ENCODE measurements around the gene MTG2.

The MTG2 gene

DNA sequence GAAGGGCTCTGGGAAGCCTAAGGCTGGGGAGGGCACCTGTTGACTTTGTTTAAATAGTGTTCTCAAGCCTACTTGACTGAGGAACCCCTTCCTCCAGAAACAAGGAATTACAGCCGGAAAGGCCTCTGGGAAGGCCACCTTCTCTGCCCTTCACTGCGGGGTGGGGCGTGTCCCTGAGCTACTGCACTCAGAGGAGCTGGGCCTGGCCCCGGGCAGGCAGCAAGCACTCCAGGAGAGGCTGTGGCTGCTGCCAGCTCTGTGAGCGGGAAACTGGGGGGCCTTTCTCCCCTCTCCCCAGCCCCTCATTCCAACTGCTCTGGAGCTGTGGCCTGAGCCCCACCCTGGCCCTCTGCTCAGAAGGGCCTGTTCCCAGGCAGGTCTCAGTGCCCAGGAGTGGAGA is 51.5 kb downstream of the MTG2 start:
- no peak for DNase-seq (ENCODE audit: low read depth in 2 of 2)

DNA sequence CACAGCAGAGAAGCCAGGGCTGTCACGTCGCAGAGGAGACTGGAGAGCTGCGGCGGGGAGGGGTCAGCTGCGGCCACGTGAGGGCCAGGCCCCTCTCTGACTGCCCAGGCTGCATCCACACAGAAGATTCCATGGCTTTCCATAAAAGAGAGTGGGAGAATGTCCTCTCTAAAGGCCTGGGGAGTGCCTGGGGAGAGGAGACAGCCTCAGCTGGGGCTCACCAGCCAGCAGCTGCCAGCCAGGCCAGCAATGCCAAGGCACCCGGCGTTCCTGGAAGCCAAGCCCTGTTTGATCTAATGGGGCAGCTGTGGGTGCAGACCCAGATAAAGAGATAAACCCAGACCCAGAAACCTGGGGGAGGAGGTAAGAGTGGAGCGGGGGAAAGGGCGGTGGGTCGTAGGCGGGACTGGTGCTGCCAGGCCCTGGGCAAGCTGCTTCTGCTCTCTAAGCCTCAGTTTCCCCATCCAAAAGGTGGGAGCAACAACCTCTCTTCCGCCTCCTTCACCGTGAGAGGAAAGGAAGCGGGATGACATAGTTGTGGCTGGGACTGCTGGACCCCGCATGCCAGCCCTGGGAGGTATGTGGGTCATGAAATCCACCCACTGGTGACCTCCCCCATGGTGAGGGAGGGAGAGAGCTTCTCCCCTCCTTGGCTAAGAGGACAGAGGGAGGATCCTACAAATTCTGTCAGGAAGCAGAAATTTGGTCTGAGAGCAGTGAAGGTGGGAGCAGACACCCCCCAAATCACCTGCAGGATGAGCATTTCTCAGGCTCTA is 52.4 kb downstream of the MTG2 start:
- no peak for DNase-seq (ENCODE audit: low read depth in 2 of 2)

DNA sequence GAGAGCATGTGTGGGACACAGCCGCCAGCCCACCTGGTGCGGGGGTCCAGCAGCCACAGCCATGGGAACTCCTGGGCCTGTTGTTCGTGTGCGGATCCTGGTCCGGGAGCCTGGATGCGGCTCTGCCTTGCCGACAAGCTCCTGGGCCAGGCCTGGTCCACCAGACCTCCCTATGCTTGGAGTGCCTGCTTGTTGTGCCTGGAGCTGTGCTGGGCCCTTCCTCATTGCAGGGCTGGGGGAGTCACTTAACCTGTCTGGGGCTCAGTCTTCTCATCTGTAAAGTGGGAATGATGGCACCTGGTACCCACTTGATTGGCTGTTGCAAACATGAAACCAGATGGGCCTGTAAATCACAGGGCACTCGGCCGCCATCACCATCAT is 52.9 kb downstream of the MTG2 start:
- no peak for DNase-seq (ENCODE audit: low read depth in 2 of 2)

DNA sequence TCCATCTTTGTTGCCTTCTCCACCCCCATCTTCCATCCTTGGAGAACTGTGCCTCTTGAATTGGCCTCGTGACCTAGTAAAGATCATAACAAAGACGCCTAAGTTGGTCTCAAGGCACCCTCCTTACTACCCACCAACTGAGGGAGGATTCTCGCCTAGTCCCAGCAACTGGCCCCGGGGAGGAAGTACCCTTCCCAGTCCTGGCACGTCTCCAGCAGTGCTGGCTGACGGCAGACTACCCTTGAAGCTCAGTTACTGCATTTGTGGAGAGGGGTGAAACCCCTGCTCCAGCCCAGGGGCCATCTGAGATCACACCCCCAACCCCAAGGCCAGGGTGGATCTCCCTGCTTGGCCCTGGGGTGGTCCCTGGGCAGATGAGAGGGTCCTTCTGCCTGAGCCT is 53.4 kb downstream of the MTG2 start:
- no peak for DNase-seq (ENCODE audit: low read depth in 2 of 2)

DNA sequence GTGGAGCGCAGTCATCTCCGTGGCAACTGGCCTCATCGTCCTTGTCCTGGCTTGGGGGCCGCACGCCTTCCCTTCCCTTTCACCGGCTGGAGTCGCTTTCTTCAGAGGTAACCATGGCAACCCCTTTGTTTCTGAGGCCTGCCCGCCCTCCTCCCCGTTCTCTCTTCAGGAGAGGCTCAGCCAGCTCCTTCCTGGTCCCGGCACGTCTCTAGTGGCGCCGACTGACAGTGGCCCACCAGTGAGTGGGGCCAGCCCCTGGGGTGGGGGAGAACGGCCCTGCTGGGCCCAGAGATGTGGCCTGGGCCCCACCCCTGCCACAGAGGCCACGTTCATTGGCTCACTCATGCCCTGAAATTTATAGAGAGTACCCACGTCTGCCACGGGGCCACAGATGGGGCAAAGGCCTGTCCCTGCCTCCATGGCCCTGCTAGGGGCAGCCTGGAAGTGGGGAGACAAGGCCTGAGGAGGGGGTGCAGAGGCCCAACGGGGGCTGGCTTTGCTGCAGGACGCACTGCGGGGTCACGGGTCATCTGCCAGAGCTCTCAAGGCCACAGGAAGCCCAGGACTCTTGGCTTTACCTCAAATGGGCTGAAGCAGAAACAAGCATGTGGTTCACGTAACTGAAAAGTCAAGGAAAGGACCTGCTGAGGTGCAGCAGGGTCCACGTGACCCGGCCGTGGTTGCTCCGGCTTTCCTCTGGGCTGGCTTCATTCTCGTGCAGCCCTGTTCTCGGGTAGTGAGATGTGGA is 54.1 kb downstream of the MTG2 start:
- DNase-seq (ENCODE audit: low read depth in 2 of 2): no peak

DNA sequence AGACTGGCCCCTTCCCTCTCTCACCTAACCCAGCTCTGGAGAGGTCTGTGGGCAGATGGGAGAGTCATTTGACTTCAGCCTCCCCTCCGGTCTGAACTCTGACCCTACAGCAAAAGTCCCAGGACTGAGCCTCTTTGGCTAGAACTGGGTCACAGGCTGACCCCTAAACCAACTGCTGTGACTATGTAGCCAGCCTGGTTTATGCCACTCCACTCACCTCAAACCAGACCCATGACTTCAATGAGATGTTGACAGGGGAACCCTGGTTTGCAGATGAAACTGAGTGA is 54.6 kb downstream of the MTG2 start:
- DNase-seq (ENCODE audit: low read depth in 2 of 2): no peak

DNA sequence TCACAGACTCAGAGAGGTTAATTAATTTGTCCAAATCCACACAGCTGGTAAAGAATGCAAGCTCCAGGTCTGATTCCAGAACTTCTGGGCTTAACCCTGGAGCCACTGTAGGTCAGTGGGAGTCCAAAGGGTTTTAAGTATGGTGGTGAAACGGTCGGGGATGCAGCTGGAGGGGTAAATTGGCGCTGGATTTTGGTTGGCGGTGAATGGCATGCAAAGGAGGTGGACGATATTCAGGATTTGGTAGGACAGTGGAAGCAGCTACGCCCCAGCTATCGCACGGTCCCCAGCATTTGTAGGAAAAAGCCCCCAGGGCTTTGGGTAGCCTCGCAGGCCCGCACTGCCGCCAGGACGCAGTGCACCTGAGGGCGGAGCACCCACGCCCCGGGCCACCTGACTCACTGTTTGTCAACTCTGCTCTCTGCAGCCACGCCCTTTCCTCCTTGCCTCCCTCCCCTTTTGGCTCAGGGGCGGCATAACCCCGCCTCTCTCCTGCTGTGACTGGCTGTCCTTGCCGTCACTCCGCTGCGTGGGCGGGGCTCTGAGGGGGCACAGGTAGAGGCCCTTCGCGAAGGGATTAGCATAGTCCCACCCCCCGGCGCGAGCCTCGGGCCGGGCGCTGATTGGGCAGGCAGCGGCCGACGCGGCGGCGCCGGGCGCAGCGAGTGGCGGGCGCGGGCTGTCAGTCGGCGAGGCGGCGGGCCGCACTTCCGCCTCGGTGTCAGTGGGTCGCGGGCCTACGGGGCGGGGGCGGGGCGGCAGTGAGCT is 55.2 kb downstream of the MTG2 start, which contains the start of gene OSBPL2:
OSBPL2 (plus strand) TSS at position 721 of the 768 bp plus-strand sequence. CDS start 17,664 bp downstream, outside the sequence.
- DNase-seq (ENCODE audit: low read depth in 2 of 2): peak; percentile 99 to 100

DNA sequence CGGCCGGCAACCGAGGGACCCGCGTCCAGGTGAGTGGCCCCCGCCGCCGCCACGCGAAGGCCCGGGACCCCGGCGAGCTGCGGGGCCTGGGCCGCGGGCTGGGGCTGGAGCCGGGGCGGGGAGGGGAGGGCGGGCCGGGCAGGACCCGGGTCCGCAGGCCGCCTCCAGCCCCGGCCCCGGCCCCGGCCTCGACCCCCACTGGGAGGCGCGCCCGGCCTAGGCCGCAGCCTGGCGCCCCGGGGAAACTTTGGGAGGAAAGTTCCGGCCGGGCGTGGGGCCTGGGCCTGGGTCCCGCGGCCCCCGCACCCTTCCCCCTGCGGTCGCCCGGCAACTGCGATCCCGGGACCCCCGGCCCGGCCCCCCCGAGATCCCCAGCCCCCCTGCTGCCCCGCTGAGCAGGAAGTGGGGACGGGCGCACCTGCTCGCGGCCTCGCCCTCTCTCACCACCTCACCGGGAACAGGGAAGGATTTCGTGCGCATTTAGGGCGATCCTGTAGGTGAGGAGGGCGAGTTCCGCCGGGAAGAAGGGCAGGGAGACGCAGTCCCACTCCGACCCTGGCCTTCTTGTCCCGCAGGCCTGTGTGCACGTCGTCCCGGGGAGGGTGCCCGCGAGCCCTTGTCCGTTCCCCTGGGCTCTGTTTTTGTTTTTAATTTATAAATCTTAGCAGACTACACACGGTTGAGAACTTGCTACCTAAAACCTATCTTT is 55.9 kb downstream of the MTG2 start:
- DNase-seq (ENCODE audit: low read depth in 2 of 2): no peak

DNA sequence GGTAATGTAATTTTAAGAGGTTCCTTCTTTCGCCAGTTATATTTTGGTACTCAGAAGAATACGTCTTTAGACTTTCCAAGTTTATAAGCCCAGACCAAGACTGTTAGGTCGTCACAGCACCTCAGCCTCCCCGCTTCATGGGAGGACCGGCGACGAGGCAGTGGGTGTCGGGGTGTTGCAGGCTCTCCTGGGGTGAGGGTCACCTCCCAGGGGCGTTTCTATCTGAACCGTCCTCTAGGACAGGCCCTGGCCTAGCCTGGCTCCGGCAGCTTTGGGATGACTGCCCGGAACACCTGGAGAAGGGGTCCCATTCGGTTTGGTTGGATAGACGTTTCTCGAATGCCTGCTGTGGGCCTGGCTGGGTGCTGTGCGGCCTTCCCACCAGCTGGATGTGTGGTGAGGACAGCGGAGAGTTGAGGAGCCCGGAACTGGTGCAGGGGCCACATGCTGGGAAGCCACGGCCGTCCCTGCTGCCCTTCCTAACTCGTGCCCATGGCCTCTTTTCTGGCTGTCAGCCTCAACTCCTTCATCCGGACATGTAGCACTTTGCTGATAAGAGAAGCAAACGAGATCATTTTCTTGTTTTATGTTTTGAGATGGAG is 56.6 kb downstream of the MTG2 start:
- no peak for DNase-seq (ENCODE audit: low read depth in 2 of 2)

DNA sequence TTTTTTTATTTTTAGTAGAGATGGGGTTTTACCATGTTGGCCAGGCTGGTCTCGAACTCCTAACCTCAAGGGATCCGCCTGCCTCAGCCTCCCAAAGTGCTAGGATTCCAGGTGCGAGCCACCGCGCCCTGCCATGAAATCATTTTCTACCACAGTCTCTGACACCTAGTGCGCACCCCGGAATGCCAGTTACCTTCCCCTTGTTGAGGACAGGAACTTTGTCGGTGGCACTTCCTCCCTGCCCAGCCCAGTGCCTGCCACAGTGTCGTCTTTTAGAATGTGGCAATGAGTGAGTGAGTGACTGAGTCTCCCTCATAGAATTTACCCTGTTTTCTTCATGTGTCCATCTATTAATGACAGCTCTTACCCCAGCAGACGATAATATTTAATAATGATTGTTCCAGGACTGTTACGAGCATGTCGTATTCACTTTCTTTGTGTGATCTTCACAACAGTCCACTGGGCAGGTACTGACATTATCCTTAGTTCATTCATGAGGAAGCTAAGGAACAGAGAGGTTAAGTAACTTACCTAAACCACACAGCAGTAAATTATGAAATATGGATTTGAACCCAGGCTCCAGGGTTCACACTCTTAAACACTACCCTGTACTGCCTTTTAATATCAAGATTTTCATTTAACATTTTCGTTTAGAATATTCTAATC is 57.3 kb downstream of the MTG2 start:
- DNase-seq (ENCODE audit: low read depth in 2 of 2): no peak

DNA sequence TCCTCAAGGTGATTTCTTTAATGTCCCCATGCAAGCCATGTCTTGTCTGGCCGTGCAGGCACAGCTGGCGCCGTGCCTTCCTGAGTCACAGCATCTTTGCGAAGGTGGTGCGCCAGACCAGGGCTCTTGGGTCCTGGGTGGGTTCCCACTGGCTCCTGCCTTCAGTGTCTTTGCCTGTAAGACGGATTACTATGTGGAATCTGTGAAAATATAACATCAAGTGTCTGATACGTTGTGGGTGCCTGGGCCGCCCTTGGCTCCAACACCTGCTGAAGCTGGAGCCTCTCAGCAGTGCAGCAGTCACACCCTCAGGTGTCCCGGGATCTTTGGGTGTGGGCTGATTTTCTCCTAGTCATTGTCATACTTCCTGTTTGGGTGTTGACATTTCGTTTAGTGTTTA is 58.7 kb downstream of the MTG2 start:
- DNase-seq (ENCODE audit: low read depth in 2 of 2): no peak

DNA sequence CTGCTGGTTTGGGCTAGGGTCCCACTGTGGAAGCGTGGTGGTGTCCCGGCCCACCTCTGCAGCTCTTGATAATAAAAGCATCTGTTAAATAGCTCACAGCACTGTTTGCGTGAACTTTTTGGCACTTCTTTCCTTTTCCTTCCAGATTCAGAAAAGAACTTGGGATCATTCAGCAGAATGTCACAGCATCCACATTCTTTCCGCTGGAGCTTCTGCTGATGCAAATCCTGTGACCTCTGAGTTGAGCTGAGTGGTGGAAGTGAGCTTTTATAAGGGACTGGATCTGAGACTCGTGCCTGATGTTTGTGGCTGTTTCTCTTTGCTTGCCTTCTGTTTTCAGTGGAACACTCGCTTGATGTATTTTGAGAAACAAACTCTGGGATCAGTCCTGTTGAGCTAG is 59.3 kb downstream of the MTG2 start:
- no peak for DNase-seq (ENCODE audit: low read depth in 2 of 2)

DNA sequence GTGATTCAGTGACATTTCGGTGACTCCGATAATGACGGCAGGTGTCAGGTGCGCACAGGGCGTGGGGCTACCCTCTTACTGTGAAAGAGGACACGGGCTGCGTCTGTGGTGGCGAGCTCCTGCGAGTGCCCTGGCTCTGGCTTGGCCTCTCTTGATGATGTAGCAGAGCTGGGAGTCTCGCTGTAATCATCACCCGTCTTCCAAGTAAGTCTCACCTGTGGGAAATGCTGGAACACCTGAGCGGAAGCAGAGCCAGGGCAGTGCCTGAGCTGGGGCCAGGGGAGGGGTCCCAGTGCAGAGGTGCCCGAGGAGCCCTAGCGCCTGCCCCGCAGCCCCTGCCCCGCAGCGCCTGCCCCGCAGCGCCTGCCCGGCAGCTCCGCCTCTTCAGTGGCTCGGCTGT is 60.3 kb downstream of the MTG2 start:
- DNase-seq (ENCODE audit: low read depth in 2 of 2): no peak

DNA sequence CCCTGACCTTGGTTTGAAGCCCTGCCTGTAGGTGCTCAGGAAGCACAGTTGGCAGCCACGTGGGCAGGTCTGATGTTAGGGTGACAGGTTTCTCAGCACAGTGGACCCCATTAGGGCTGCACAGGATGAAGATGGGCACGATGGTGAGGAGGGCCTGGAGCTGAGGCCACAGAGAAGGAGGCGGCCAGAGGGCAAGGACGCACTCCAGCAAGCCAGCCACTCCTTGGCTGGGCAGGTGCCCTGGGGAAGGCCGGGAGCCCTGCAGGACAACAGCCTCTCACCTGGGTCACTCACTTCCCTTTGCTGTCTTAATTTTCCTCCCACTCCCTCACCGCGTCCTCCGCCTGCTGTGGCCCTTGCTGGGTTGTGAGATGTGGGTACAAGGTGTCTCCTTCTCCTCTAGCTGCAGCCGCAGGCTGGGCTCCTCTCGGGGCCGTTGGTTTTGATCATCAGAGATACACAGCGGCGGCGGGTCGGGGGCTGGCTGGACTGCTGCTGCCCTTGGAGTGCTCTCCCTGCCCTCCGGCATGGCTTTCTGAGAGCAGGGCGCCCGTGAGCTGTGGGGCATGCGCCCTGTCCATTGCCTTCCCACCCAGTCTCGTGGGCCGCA is 61.2 kb downstream of the MTG2 start:
- no peak for DNase-seq (ENCODE audit: low read depth in 2 of 2)

DNA sequence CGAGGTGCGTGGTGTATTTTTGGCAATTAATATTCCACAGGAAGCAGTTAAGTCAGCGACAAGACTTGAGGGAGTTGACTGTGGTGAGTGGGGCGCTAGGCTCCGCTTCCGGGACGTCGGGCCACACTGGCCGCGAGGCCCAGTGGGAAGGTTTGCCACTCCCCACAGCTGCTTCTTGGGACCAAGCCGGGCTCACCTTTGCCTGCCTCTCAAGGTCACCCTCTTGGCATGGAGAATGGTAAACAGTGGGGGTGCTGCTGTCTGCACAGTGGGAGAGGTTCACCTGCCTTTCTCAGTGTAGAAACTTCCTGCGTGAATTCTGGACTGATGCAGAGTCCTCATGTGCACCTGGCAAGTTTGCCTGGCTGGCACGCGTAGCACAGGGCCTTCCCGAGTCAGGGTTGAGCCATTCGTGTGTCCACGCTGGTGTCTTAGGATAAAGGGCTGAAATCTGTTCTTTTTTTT is 61.8 kb downstream of the MTG2 start:
- no peak for DNase-seq (ENCODE audit: low read depth in 2 of 2)

DNA sequence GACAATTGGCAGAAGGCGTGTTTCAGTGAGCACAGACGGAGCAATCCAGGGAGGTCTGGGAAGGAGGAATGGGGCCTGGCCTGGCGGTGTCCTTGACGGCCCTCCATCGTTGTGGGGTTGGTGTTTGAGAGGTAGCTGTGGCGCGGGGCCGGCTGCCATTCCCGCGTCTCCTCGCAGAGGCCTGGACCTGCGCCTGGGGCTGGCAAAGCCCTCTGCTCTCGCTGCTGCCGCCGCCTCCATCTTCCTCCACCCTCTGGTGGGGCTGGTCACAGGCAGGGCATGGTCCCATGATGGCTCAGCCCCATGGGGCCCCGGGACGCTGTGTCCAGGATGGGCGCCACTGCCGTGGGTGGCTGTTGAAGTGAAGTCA is 63.1 kb downstream of the MTG2 start:
- DNase-seq (ENCODE audit: low read depth in 2 of 2): no peak

DNA sequence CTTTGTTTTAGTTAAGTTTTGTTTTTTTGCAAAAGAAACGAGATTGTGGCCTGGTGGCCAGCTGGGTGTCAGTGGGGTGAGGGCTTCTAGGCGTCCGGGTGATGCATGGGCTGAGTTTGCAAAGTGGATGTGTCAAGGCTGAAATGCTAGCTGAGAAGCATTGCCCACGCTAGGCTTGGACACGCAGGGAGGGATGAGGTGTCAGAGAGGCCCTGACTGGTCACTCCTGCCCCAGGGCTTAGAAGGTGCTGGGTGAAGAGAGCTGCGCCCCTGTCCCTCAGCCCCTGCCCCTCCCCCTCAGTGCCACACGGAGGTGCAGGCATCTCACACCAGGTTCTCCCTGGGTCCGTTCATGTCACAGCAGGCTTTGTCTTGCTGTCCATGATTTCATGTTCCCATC is 63.6 kb downstream of the MTG2 start:
- DNase-seq (ENCODE audit: low read depth in 2 of 2): no peak

DNA sequence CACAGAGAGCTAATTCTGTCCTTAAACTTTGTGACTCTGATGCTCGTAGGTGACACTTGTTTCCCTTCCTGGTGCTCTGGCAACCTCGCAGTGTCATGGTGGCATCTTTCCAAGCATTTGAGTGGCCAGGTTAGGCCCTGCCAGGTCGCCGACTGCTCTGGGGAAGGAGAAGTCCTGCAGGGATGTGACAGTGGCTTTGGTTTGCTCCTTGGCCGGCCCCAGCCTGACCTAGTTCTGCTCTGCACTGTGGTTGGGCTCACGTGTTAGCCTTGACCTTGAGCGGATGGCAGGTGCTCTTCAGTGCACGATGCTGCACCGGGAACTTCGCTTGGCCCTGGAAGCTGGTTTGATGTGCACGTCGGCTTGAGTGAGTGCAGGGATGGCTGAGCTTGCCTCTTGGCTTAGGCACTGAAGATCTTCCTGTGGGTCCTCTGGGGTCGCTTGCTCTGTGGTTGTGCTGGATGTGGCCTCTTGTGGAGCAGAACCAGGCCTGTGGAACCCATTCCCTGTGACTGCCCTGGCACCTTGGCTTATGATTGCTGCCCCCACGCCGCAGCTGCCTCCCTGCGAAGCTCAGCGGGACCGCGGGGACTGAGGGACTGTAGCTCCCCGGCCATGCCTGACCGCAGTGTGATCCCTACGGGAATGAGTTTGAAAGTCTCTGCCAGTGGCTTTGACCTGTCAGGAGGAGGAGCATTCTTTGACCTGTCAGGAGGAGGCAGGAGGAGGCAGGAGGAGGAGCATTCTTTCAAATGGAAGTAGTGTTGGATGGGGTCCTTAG is 64.2 kb downstream of the MTG2 start:
- no peak for DNase-seq (ENCODE audit: low read depth in 2 of 2)

DNA sequence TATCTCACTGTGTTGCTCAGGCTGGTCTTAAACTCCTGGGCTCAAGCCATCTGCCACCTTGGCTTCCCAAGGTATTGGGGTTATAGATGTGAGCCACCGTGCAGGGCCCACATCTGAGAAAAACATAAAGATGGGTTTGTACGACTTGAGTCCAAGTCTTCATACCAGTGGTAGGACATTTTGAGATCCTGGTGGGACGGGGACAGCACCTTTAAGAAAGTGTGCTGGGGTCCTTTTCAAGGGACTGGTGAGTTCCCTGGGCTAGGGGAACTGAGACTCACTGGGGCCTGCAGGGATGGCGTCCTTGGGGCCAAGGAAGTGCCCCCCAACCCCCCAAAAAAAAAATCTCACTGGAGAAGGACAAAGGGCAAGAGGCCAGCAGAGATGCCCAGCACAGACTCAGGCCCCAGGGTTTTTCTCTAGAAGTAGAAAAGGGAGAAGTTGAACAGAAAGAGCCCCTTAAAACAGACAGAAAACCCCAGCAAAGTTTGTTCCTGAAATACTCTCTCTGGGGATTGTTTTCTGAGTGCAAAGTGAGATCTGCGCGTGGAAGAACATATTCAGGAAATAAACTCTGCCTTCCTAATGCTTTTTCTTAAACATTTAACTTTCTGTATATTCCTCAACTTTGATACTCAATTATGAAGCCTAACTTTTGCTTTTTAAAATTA is 66.2 kb downstream of the MTG2 start:
- DNase-seq (ENCODE audit: low read depth in 2 of 2): no peak
